NK-92 (cell line): Measurements from ENCODE around the gene SLC25A34.

Experiments used
- DNase-seq: peaks from one replicate; lab custom pipeline; 2025; ENCODE audit not compliant: unreplicated experiment; lab: John Stamatoyannopoulos, UW

SLC25A34 gene

GRCh38 chr1:15770313-15770962, 34.4 kb downstream of the SLC25A34 start:
- no peak for DNase-seq

- no peak for DNase-seq
Measured at GRCh38 chr1:15771836-15772515, 35.9 kb downstream of the SLC25A34 start.

GRCh38 chr1:15775706-15776105, 39.6 kb downstream of the SLC25A34 start:
- no peak for DNase-seq

- no peak for DNase-seq
Measured at GRCh38 chr1:15777909-15778707, 42.0 kb downstream of the SLC25A34 start.

GRCh38 chr1:15785683-15786082, 49.6 kb downstream of the SLC25A34 start:
- DNase-seq, result no peak

- no peak for DNase-seq
Measured at GRCh38 chr1:15786581-15786980, 50.5 kb downstream of the SLC25A34 start.

GRCh38 chr1:15788624-15789301, 52.7 kb downstream of the SLC25A34 start:
- DNase-seq, result no peak
